Adrenal gland (tissue), 12 donors: ENCODE results near the gene FGFR3. TPM values are rescaled to one million over a fixed set of nuclear protein-coding genes. Genes with fewer than 3 reads are reported as not detected.

Experiments
- DNase-seq, 7 donors: peaks; one replicate each; pipeline ENCODE4 v3.0.0-alpha.2; 2019 to 2020
- H3K27ac ChIP-seq, 5 donors: fragments of 200-600 bp; sonication (generic) in 4 of 5; 1 replicate in 3 of 5; 2 replicates in 2 of 5; pipeline versions ENCODE4 v1.5.1 to v1.8.0; 2016 to 2020; ENCODE audit warnings: mild to moderate bottlenecking in 1 of 5
- H3K27me3 ChIP-seq: fragments of 200-600 bp; 2 replicates; pipeline ENCODE4 v1.8.0; 2021
- H3K36me3 ChIP-seq, 2 donors: fragments of 200-600 bp; replicated peaks in 1 of 2; 1 replicate in 1 of 2; 2 replicates in 1 of 2; pipeline versions ENCODE4 v1.5.1 to v1.8.0; 2018 to 2022
- H3K4me1 ChIP-seq, 2 donors: fragments of 200-600 bp; replicated peaks in 1 of 2; 1 replicate in 1 of 2; 2 replicates in 1 of 2; pipeline versions ENCODE4 v1.5.1 to v1.8.0; 2018 to 2021
- H3K4me3 ChIP-seq, 4 donors: fragments of 200-600 bp; sonication (generic) in 3 of 4; one replicate each; pipeline ENCODE4 v1.5.1; 2016 to 2018
- H3K9me3 ChIP-seq, 3 donors: fragments of 200-600 bp; sonication (generic) in 1 of 3; replicated peaks in 1 of 3; 1 replicate in 2 of 3; 2 replicates in 1 of 3; pipeline versions ENCODE4 v1.5.1 to v1.8.0; 2016 to 2021
- POLR2A ChIP-seq, 2 donors: fragments of 450-650 bp; IDR thresholded peaks; one replicate each; pipeline ENCODE4 v1.6.1; 2017; ENCODE audit warnings: antibody characterized with exemption in 2 of 2, mild to moderate bottlenecking in 2 of 2, moderate library complexity in 1 of 2
- WGBS, 4 donors: extraction: QIAGEN DNeasy Blood & Tissue Kit in 2 of 4; methylation state at CpG; one replicate each; pipeline versions ENCODE4 v1.1.5 to v1.1.7; 2013 to 2017; 5-methylcytosine and 5-hydroxymethylcytosine counted together
- intact Hi-C, 2 donors: fragments of 100-400 bp; cut with DNase I; formaldehyde crosslinking; loops; one replicate each; pipeline versions ENCODE4 v1.14.1 to v1.15.0; 2022 to 2023
- polyA plus RNA-seq, 3 donors: library from polyadenylated mRNA; stranded (reverse); fragments of 200-250 nt in 2 of 3; fragments of 350-450 nt in 1 of 3; fragmentation: Illumina TruSeq in 1 of 3; extraction: RNeasy Lipid Tissue Mini Kit (QIAGEN cat#74804) in 1 of 3; gene quantifications; one replicate each; pipeline ENCODE4 v1.2.3, GENCODE V29; 2013 to 2014
- total RNA-seq, 9 donors: library from RNA; depleted of rRNA in 4 of 9; stranded (reverse); fragments of >200 nt in 4 of 9; fragments of 120-200 nt in 1 of 9; fragmentation: NEBNext Ultra II Directional in 1 of 9; extraction: Animal tissue kit (Norgen Biotek cat#: 25700) in 1 of 9; gene quantifications; one replicate each; pipeline versions ENCODE4 v1.1.0 to v1.2.4, GENCODE V29; 2013 to 2023
- TF ChIP-seq, protein P1 (sequence below), 6 experiments: fragments of 450-650 bp in 4 of 6; fragments of 200-600 bp in 2 of 6; sonication (generic) in 1 of 6; IDR thresholded peaks; 1 replicate in 5 of 6; 2 replicates in 1 of 6; pipeline versions ENCODE4 v1.5.1 to v1.8.0; 2016 to 2021; ENCODE audit warnings: antibody characterized with exemption in 6 of 6, mild to moderate bottlenecking in 2 of 6, moderate library complexity in 1 of 6
- donor health status: healthy with polysubstance abuse.
- donor health status: Bipolar disorder and iron deficiency.
- donor health status: DM: yes; HTN: yes; CAD: no.
- donor health status: DM: no; HTN: no; CAD: no.
- donor health status: DM: no; HTN: no; CAD: no.
- donor health status: DM: yes; HTN: yes; CAD: no.

The FGFR3 gene
- total and polyA plus RNA-seq, 12 donors, result 0.11 to 4.7 (median 1.9) TPM

DNA sequence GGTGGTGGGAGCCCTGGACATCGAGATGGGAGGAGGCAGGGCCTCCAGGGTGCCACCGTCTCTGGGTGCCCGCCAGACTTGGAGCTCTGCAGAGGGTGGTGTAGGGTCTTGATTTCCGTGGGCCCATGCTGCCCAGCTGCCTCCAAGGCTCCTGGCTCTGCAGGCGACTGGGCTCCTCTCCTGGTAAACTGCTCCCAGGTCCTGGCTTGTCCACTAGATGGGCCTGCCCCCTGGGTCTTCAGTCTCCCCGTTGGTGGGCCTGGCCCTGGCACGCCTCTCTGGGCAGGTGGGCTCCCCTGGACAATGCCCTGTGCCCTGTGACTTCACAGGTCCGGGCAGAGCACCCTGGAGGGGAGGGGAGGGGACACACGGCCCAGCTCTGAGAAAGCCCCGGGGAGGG, 7.7 kb downstream of the FGFR3 start:
- DNase-seq, result no peak
- WGBS, 4 donors, result 60 to 89% (median 78%) methylated on average over 2 to 10 of the region's 10 CpGs; no CpG with 5 or more reads in 1 of the 4 donors

DNA sequence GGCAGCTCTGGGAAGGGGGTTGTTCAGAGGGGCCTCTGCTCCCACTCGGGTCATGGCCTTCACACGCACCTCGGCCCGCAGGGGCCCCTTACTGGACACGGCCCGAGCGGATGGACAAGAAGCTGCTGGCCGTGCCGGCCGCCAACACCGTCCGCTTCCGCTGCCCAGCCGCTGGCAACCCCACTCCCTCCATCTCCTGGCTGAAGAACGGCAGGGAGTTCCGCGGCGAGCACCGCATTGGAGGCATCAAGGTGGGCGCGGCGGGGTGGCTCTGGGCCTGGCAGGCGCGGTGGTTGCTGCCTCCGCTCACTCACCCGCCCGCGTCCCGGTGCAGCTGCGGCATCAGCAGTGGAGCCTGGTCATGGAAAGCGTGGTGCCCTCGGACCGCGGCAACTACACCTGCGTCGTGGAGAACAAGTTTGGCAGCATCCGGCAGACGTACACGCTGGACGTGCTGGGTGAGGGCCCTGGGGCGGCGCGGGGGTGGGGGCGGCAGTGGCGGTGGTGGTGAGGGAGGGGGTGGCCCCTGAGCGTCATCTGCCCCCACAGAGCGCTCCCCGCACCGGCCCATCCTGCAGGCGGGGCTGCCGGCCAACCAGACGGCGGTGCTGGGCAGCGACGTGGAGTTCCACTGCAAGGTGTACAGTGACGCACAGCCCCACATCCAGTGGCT, 8.3 kb downstream of the FGFR3 start:
- DNase-seq, result no peak
- TF ChIP-seq, protein P1, sequence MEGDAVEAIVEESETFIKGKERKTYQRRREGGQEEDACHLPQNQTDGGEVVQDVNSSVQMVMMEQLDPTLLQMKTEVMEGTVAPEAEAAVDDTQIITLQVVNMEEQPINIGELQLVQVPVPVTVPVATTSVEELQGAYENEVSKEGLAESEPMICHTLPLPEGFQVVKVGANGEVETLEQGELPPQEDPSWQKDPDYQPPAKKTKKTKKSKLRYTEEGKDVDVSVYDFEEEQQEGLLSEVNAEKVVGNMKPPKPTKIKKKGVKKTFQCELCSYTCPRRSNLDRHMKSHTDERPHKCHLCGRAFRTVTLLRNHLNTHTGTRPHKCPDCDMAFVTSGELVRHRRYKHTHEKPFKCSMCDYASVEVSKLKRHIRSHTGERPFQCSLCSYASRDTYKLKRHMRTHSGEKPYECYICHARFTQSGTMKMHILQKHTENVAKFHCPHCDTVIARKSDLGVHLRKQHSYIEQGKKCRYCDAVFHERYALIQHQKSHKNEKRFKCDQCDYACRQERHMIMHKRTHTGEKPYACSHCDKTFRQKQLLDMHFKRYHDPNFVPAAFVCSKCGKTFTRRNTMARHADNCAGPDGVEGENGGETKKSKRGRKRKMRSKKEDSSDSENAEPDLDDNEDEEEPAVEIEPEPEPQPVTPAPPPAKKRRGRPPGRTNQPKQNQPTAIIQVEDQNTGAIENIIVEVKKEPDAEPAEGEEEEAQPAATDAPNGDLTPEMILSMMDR (IDR thresholded peaks at IDR 0.05), result no peak
- no peak for TF ChIP-seq POLR2A (IDR thresholded peaks at IDR 0.05)
- H3K27me3 ChIP-seq, result peaks cover 9% of the 10 kb centered on the region
- no peak overlapping the region for H3K4me3 ChIP-seq
- intact Hi-C loops, result loop anchor here in 1 of 2 donors (10.0 kb wide), 1 partner anchor 407 kb away; no protein-coding TSS in a partner anchor
- no peaks in the 10 kb centered on the region for H3K9me3 ChIP-seq
- no peaks in the 10 kb centered on the region for H3K4me1 ChIP-seq
- 92 to 98% (median 94%) methylated on average over 15 to 56 of the region's 56 CpGs for WGBS, 4 donors
- H3K27ac ChIP-seq, result no peak overlapping the region
- no peaks in the 10 kb centered on the region for H3K36me3 ChIP-seq

More for the DNA sequence above, 7.7 kb downstream of the FGFR3 start:
- no peak for TF ChIP-seq POLR2A (IDR thresholded peaks at IDR 0.05)
- Histone ChIP-seq H3K4me1 (no peaks in the 10 kb centered on the region), H3K27me3 (peaks cover 13% of the 10 kb centered on the region), H3K4me3 (no peak overlapping the region), H3K27ac (no peak overlapping the region), H3K36me3 (no peaks in the 10 kb centered on the region), H3K9me3 (no peaks in the 10 kb centered on the region)
- intact Hi-C loops, result loop anchor here in 1 of 2 donors (10.0 kb wide), 1 partner anchor 406 kb away; no protein-coding TSS in a partner anchor

DNA sequence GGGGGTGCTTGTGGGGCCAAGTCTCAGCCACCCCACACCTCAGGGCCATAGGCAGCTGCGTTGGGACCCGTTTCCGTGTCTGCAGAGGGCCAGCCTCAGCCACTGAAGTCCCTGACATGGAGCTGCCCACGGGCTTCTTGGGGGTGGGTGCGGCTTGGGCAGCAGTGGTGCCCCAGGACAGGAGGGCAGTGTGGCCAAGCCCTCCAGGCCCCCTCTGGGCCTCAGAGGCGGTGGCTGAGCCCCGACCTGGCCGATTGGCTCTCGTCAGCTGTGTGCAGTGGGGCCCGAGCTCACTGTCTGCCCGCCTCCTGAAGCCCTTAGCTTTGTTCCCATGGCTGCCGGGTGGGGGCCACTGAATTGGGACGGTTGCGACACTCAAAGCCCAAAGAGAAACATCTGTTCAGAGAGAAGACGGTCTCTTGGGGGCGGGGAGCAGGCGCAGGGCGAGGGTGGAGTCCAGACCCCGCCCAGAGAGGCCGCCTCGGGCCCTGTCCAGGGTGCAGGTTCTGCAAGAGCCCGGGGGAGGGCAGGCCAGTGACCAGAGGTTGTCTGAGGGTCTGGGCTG, 9.1 kb downstream of the FGFR3 start:
- 73 to 85% (median 81%) methylated on average over 19 to 22 of the region's 22 CpGs for WGBS, 4 donors
- H3K4me3 ChIP-seq, result no peak overlapping the region
- no peaks in the 10 kb centered on the region for H3K9me3 ChIP-seq
- no peak for TF ChIP-seq POLR2A (IDR thresholded peaks at IDR 0.05)
- TF ChIP-seq, protein P1 (IDR thresholded peaks at IDR 0.05), result no peak
- H3K4me1 ChIP-seq, result no peaks in the 10 kb centered on the region
- DNase-seq, result no peak
- peaks cover under 1% of the 10 kb centered on the region for H3K27me3 ChIP-seq
- intact Hi-C loops, result loop anchor here in 1 of 2 donors (10.0 kb wide), 1 partner anchor 407 kb away; no protein-coding TSS in a partner anchor
- H3K27ac ChIP-seq, result no peak overlapping the region
- no peaks in the 10 kb centered on the region for H3K36me3 ChIP-seq

DNA sequence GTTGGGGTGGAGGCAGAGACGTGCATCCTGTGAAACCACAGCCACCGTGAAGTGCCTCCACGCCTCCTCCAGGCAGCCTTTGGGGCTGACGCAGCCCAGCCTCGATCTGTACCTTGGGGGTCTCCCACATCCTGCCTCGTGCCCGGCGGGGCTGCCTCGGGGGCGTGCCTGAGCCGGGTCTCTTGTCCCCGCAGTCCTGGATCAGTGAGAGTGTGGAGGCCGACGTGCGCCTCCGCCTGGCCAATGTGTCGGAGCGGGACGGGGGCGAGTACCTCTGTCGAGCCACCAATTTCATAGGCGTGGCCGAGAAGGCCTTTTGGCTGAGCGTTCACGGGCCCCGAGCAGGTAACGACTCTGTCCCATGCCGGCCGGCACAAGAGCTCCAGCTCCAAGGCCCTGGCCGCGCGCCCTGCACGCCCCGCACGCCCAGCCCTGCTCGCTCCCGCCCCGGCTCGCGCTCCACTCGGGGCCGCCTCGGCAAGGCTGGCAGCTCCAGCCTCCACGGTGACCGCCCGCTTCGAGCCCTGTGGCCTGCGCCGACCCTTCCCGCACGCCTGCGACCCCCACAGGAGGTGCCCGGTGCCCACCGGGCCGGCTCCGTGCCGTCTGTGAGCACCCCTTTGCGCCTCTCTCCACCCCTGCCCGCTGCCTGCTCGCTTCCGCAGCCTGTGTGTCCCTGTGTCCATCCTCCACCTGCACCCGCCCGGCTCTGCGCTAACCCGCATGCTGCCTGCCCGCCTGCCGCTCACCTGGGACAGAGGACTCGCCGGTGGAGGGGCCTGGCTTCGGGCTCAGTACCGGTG, 9.8 kb downstream of the FGFR3 start:
- TF ChIP-seq, protein P1 (IDR thresholded peaks at IDR 0.05), result no peak
- no peak for TF ChIP-seq POLR2A (IDR thresholded peaks at IDR 0.05)
- intact Hi-C loops, result loop anchor here in 1 of 2 donors (10.0 kb wide), 1 partner anchor 408 kb away; no protein-coding TSS in a partner anchor
- H3K9me3 ChIP-seq, result no peaks in the 10 kb centered on the region
- no peaks in the 10 kb centered on the region for H3K36me3 ChIP-seq
- 90 to 94% (median 91%) methylated on average over 57 to 71 of the region's 71 CpGs for WGBS, 4 donors
- no peaks in the 10 kb centered on the region for H3K4me1 ChIP-seq
- DNase-seq, result no peak
- no peaks in the 10 kb centered on the region for H3K27me3 ChIP-seq
- H3K4me3 ChIP-seq, result no peak overlapping the region
- no peak overlapping the region for H3K27ac ChIP-seq
